DND-41 (cell line): ENCODE results near the gene TAP1.

Experiments used
- ATAC-seq: fragments of 200-7000 bp; cut with Tn5 transposase; 3 replicates; pipeline ENCODE4 v1.9.1; 2021; ENCODE audit warnings: low read depth; ENCODE audit not compliant: insufficient read depth
- DNase-seq: peaks from one replicate; pipeline ENCODE4 v3.0.0-alpha.2; 2020
- H2AFZ ChIP-seq: 2 replicates; pipeline ENCODE4 v1.6.0; 2012; ENCODE audit warnings: low read depth, low read length
- H3K27ac ChIP-seq: 2 replicates; pipeline ENCODE4 v1.5.1; 2012; ENCODE audit warnings: low read length, inconsistent platforms
- H3K27me3 ChIP-seq: fragments of 200-600 bp; sonication (generic); 2 replicates; pipeline ENCODE4 v1.6.0; 2012; ENCODE audit warnings: low read length, mild to moderate bottlenecking, inconsistent platforms; ENCODE audit not compliant: insufficient read depth, poor library complexity
- H3K36me3 ChIP-seq: 2 replicates; pipeline ENCODE4 v1.5.1; 2012; ENCODE audit warnings: low read length, inconsistent platforms; ENCODE audit not compliant: insufficient read depth
- H3K4me1 ChIP-seq: 2 replicates; pipeline ENCODE4 v1.5.1; 2012; ENCODE audit warnings: mild to moderate bottlenecking, low read length; ENCODE audit not compliant: insufficient read depth
- H3K4me2 ChIP-seq: 2 replicates; pipeline ENCODE4 v1.6.0; 2012; ENCODE audit warnings: mild to moderate bottlenecking, moderate library complexity, low read length, inconsistent platforms; ENCODE audit not compliant: insufficient read depth
- H3K4me3 ChIP-seq, 2 experiments: fragments of 200-600 bp in 1 of 2; shearing (Covaris generic) in 1 of 2; 2 replicates each; pipeline ENCODE4 v1.5.1; 2012 to 2016; ENCODE audit warnings: inconsistent platforms in 2 of 2, low read length in 2 of 2, mild to moderate bottlenecking in 2 of 2, low read depth in 1 of 2, moderate library complexity in 1 of 2
- H3K79me2 ChIP-seq: 2 replicates; pipeline ENCODE4 v1.6.0; 2012; ENCODE audit warnings: low read length, inconsistent platforms; ENCODE audit not compliant: insufficient read depth
- H3K9ac ChIP-seq: 2 replicates; pipeline ENCODE4 v1.6.0; 2012; ENCODE audit warnings: low read depth, mild to moderate bottlenecking, inconsistent platforms, low read length, moderate library complexity
- H3K9me3 ChIP-seq: 2 replicates; pipeline ENCODE4 v1.5.1; 2012; ENCODE audit warnings: low read length, moderate library complexity, mild to moderate bottlenecking, inconsistent platforms; ENCODE audit not compliant: insufficient read depth, severe bottlenecking
- H4K20me1 ChIP-seq: 2 replicates; pipeline ENCODE4 v1.6.0; 2012; ENCODE audit warnings: low read length; ENCODE audit not compliant: insufficient read depth
- EZH2 ChIP-seq: IDR thresholded peaks from 3 replicates; pipeline ENCODE4 v1.6.1; 2012; ENCODE audit warnings: borderline replicate concordance, low read depth, mild to moderate bottlenecking, moderate library complexity, low read length, inconsistent platforms; ENCODE audit not compliant: severe bottlenecking
- TF ChIP-seq, protein P1 (sequence below): IDR thresholded peaks from 2 replicates; pipeline ENCODE4 v1.5.1; 2012; ENCODE audit warnings: borderline replicate concordance, low read length, moderate library complexity, mild to moderate bottlenecking; ENCODE audit not compliant: poor library complexity, severe bottlenecking; ENCODE audit errors: extremely low read depth

The TAP1 gene

DNA sequence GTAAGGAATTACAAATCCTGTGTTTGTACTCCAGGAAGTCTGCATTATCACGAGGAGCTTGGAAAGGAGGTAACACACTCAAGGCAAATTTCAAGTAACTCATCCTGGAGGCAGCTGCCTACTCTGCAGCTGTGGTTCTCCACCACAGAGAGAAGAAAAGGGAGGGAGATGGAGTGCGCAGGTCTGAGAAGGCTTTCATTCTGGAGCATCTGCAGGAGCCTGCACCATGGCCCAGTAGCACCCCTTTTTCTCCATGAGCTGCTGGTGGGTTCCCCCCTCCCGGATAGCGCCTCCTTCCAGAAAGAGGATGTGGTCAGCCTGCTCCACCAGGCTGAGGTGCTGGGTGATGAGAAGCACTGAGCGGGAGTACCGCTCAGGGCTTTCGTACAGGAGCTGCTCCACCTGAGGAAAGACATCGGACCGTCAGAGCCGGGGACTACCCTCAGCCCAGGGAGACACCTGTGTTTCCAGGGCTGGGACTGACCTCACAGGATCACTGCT is 8.1 kb downstream of the TAP1 start:
- Histone ChIP-seq H3K27ac (peak overlapping the region; percentile 99), H4K20me1 (no peaks in the 10 kb centered on the region), H3K4me2 (peak overlapping the region; percentile 79), H3K4me3 (peak overlapping the region in 1 of 2 experiments; percentile 94; a peak in 2 of 4 replicates), H3K9ac (peak overlapping the region; percentile 92), H3K79me2 (peaks cover 27% of the 10 kb centered on the region), H3K27me3 (no peaks in the 10 kb centered on the region), H2AFZ (no peak overlapping the region), H3K36me3 (peaks cover 56% of the 10 kb centered on the region), H3K4me1 (peaks cover 48% of the 10 kb centered on the region), H3K9me3 (no peaks in the 10 kb centered on the region)
- TF ChIP-seq, protein P1, sequence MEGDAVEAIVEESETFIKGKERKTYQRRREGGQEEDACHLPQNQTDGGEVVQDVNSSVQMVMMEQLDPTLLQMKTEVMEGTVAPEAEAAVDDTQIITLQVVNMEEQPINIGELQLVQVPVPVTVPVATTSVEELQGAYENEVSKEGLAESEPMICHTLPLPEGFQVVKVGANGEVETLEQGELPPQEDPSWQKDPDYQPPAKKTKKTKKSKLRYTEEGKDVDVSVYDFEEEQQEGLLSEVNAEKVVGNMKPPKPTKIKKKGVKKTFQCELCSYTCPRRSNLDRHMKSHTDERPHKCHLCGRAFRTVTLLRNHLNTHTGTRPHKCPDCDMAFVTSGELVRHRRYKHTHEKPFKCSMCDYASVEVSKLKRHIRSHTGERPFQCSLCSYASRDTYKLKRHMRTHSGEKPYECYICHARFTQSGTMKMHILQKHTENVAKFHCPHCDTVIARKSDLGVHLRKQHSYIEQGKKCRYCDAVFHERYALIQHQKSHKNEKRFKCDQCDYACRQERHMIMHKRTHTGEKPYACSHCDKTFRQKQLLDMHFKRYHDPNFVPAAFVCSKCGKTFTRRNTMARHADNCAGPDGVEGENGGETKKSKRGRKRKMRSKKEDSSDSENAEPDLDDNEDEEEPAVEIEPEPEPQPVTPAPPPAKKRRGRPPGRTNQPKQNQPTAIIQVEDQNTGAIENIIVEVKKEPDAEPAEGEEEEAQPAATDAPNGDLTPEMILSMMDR, result no peak
- TF ChIP-seq EZH2, result no peak
- ATAC-seq, result peak; percentile 60
- peak; percentile 79 for DNase-seq

DNA sequence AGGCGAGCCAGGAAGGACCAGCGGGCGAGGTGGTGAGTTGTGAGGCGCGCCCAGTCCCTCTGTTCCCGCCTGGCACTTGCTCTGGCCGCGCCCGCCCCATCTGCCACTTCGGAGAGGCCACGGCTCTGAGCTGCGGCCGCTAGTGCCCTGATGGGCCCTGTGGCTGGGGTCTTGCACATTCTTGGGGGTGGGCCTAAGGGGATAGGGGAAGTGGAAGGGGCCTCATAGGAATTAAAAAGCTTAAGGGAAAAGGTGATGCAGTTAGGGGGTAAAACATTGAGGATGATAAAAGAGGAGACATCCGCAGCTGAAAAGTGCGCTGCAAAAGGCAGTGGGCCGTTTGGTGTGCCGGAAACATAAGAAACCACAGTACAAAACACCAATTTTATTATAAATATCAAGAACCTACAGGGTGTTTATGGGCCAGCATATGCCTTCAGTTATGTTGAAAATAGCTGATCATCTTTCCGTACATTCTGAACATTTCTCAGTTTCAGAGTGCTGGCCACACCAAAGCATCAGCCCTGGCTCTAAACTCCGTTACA is 8.6 kb downstream of the TAP1 start:
- H3K9ac ChIP-seq, result peak overlapping the region; percentile 92
- no peaks in the 10 kb centered on the region for H3K9me3 ChIP-seq
- H3K4me2 ChIP-seq, result peak overlapping the region; percentile 79
- DNase-seq (no peak), ATAC-seq (no peak; the same call in 2 of the 3 replicates)
- peak overlapping the region; percentile 99 for H3K27ac ChIP-seq
- peaks cover 27% of the 10 kb centered on the region for H3K79me2 ChIP-seq
- H4K20me1 ChIP-seq, result no peaks in the 10 kb centered on the region
- H3K36me3 ChIP-seq, result peaks cover 56% of the 10 kb centered on the region
- H3K27me3 ChIP-seq, result no peaks in the 10 kb centered on the region
- H3K4me3 ChIP-seq, result peak overlapping the region; percentile 6 to 94; a peak in 3 of 4 replicates
- H2AFZ ChIP-seq, result peak overlapping the region; percentile 90
- peaks cover 48% of the 10 kb centered on the region for H3K4me1 ChIP-seq
- no peak for TF ChIP-seq EZH2
- TF ChIP-seq, protein P1, result no peak

- no peak for TF ChIP-seq EZH2
- TF ChIP-seq, protein P1, result peak; percentile 36
- Histone ChIP-seq H3K27ac (peak within 1 kb of the TSS; percentile 99), H3K4me2 (peak within 1 kb of the TSS; percentile 79), H3K9me3 (no peaks in the 10 kb centered on the region), H3K79me2 (peaks cover 27% of the 10 kb centered on the region), H3K4me1 (peaks cover 50% of the 10 kb centered on the region), H2AFZ (peak within 1 kb of the TSS; percentile 90), H3K27me3 (no peaks in the 10 kb centered on the region), H3K4me3 (peak within 1 kb of the TSS; percentile 81 to 94), H4K20me1 (no peaks in the 10 kb centered on the region), H3K9ac (peak within 1 kb of the TSS; percentile 92), H3K36me3 (peaks cover 56% of the 10 kb centered on the region)
- ATAC-seq (peak; percentile 82), DNase-seq (peak; percentile 97)
Measured at GRCh38 chr6:32843979-32844838, 9.3 kb downstream of the TAP1 start, which contains the start of gene PSMB8. Gene PSMB8 (minus strand): TSS chr6:32844047. CDS start chr6:32843996, 51 bp downstream.
